Left lung (tissue), 14 donors: Measurements from ENCODE around the gene NFIC. TPM values are rescaled to one million over a fixed set of nuclear protein-coding genes. Genes with fewer than 3 reads are reported as not detected.
A peak's percentile ranks its signal among the peaks of the same experiment; 100 is the strongest.

Experiments
- ATAC-seq: fragments of 200-7000 bp; cut with Tn5 transposase; one replicate; pipeline ENCODE4 v1.9.1; 2020; ENCODE audit warnings: moderate library complexity
- DNase-seq, 4 donors: peaks; one replicate each; pipeline ENCODE4 v3.0.0-alpha.2; 2013 to 2020
- H3K27ac ChIP-seq, 2 donors: fragments of 200-600 bp; sonication (generic) in 1 of 2; one replicate each; pipeline versions ENCODE4 v1.5.0 to v1.8.0; 2020 to 2021
- H3K27me3 ChIP-seq, 2 donors: fragments of 200-600 bp; sonication (generic) in 1 of 2; one replicate each; pipeline versions ENCODE4 v1.5.0 to v1.8.0; 2020 to 2021
- H3K36me3 ChIP-seq, 2 donors: fragments of 200-600 bp; sonication (generic) in 1 of 2; one replicate each; pipeline versions ENCODE4 v1.5.0 to v1.8.0; 2020 to 2021
- H3K4me1 ChIP-seq, 2 donors: fragments of 200-600 bp; one replicate each; pipeline ENCODE4 v1.8.0; 2021
- H3K4me3 ChIP-seq, 2 donors: fragments of 200-600 bp; sonication (generic) in 1 of 2; one replicate each; pipeline versions ENCODE4 v1.5.0 to v1.8.0; 2020 to 2021; ENCODE audit warnings: mild to moderate bottlenecking in 1 of 2
- H3K9me3 ChIP-seq, 2 donors: fragments of 200-600 bp; sonication (generic) in 1 of 2; one replicate each; pipeline versions ENCODE4 v1.5.0 to v1.8.0; 2020 to 2021
- intact Hi-C, 2 donors: fragments of 100-400 bp; cut with DNase I; formaldehyde crosslinking; loops; one replicate each; pipeline versions ENCODE4 v1.11.2 to v1.14.2; 2022
- long read RNA-seq, 12 donors: library from polyadenylated mRNA in 2 of 12; unstranded in 2 of 12; transcript quantifications; one replicate each; pipeline ENCODE4 v2.0.0 and lab custom pipeline, GENCODE V29; 2019 to 2026
- polyA plus RNA-seq, 6 donors: library from polyadenylated mRNA; unstranded; fragments of 120-200 nt; gene quantifications; one replicate each; pipeline ENCODE4 v1.2.1, GENCODE V29; 2013; ENCODE audit not compliant: insufficient read length in 6 of 6
- total RNA-seq, 2 donors: library from RNA; stranded (reverse); fragmentation: NEBNext Ultra II Directional; extraction: Animal tissue kit (Norgen Biotek cat#: 25700); gene quantifications; one replicate each; pipeline ENCODE4 v1.2.1, GENCODE V29; 2021
- TF ChIP-seq, protein P1 (sequence below), 2 donors: fragments of 200-600 bp; sonication (generic) in 1 of 2; IDR thresholded peaks; one replicate each; pipeline versions ENCODE4 v1.5.0 to v1.8.0; 2021; ENCODE audit warnings: antibody characterized with exemption in 2 of 2
- donor health status: DM: no; HTN: yes; CAD: no.
- donor health status: DM: no; HTN: no; CAD: no.

Gene NFIC
- total RNA-seq (100 to 1,000 TPM; 138 to 163 TPM), polyA plus RNA-seq (10 to 100 TPM; 37.2 to 64.0 (median 51.5) TPM)
- long read RNA-seq, donor 1, partial matches to known transcripts: 0 of 8 reads
- long read RNA-seq, donor 1, other reads (novel, unspliced or antisense): 0 of 8 reads
- long read RNA-seq, donor 2, partial matches to known transcripts: 0 of 10 reads
- long read RNA-seq, donor 2, other reads (novel, unspliced or antisense): 0 of 10 reads
- long read RNA-seq, donor 3, partial matches to known transcripts: 0 of 3 reads
- long read RNA-seq, donor 3, other reads (novel, unspliced or antisense): 0 of 3 reads
- long read RNA-seq, donor 4, transcript NFIC-210 (10 exons, 1,558 nt): major isoform, 41 of 111 reads
- long read RNA-seq, donor 4, transcript NFIC-202 (10 exons, 1,755 nt): minor isoform, 18 of 111 reads
- long read RNA-seq, donor 4, transcript NFIC-201 (9 exons, 1,573 nt): minor isoform, 19 of 111 reads
- long read RNA-seq, donor 4, transcript NFIC-203 (11 exons, 1,716 nt): minor isoform, 7 of 111 reads
- long read RNA-seq, donor 4, partial matches to known transcripts: 1 of 111 reads
- long read RNA-seq, donor 4, other reads (novel, unspliced or antisense): 25 of 111 reads
- long read RNA-seq, donor 5, partial matches to known transcripts: 5 of 12 reads
- long read RNA-seq, donor 5, other reads (novel, unspliced or antisense): 0 of 12 reads
- long read RNA-seq, donor 6, full-length matches to known transcripts: 5 of 5 reads
- long read RNA-seq, donor 6, partial matches to known transcripts: 0 of 5 reads
- long read RNA-seq, donor 6, other reads (novel, unspliced or antisense): 0 of 5 reads
- long read RNA-seq, donor 7, partial matches to known transcripts: 0 of 1 reads
- long read RNA-seq, donor 7, other reads (novel, unspliced or antisense): 0 of 1 reads
- long read RNA-seq, donor 8, transcript NFIC-202 (10 exons, 1,755 nt): major isoform, 12 of 31 reads
- long read RNA-seq, donor 8, transcript NFIC-210 (10 exons, 1,558 nt): minor isoform, 7 of 31 reads
- long read RNA-seq, donor 8, partial matches to known transcripts: 10 of 31 reads
- long read RNA-seq, donor 8, other reads (novel, unspliced or antisense): 0 of 31 reads
- long read RNA-seq, donor 9: 0 reads
- long read RNA-seq, donor 10, full-length matches to known transcripts: 88 of 116 reads
- long read RNA-seq, donor 10, partial matches to known transcripts: 7 of 116 reads
- long read RNA-seq, donor 10, other reads (novel, unspliced or antisense): 21 of 116 reads
- long read RNA-seq, donor 11: 0 reads
- long read RNA-seq, donor 12, transcript NFIC-202 (10 exons, 1,755 nt): major isoform, 7 of 20 reads
- long read RNA-seq, donor 12, partial matches to known transcripts: 0 of 20 reads
- long read RNA-seq, donor 12, other reads (novel, unspliced or antisense): 10 of 20 reads

DNA sequence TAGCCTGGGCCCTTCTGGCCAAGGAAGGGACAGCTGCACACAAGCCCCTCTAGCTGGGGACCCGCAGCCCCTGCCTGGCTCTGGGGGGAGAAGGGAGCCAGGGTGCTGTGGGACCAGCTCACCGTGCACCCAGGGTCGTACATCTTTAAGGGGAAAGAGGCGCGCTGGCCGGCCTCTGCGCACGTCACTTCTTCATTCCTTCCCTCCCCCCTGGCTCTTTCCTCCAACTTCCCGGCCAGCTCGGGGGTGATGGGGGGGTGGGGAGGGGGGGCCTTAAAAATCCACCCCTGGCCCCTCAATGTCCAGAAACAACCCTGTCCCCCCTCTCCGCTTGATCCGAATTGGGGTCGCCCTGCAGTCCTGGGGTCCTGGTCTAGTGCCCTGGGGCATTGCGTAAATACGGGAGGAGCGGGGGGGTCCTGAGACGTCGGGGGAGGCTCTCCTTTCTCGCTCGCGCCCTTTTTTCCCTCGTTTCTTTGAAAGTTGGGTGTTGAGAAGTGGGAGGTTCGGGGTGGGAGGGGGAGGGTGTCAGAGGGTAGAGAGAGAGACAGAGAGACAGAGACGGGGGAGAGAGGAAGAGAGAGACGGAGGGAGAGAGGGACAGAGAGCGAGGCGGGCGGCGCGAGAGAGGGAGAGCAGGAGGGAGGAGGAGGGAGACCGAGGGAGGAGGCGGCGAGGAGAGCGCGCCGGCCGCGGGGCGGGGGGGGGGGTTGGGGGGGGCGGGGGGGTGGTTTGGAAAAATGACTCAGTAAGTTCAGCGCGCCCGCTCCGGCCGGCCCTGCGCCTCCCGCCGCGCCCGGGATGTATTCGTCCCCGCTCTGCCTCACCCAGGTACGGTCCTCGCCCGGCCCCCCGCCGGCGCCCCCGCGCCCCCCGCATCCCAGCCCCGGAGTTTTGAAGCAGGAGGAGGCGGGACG, at the start of gene NFIC:
NFIC (plus strand) TSS at position 748 of the 917 bp plus-strand sequence; CDS start at position 802, 54 bp downstream.
- intact Hi-C loops: no loop called here
- H3K36me3 ChIP-seq: no peaks in the 10 kb centered on the region
- H3K9me3 ChIP-seq: no peaks in the 10 kb centered on the region
- H3K4me3 ChIP-seq: peak within 1 kb of the TSS; percentile 82 to 94
- TF ChIP-seq, protein P1, sequence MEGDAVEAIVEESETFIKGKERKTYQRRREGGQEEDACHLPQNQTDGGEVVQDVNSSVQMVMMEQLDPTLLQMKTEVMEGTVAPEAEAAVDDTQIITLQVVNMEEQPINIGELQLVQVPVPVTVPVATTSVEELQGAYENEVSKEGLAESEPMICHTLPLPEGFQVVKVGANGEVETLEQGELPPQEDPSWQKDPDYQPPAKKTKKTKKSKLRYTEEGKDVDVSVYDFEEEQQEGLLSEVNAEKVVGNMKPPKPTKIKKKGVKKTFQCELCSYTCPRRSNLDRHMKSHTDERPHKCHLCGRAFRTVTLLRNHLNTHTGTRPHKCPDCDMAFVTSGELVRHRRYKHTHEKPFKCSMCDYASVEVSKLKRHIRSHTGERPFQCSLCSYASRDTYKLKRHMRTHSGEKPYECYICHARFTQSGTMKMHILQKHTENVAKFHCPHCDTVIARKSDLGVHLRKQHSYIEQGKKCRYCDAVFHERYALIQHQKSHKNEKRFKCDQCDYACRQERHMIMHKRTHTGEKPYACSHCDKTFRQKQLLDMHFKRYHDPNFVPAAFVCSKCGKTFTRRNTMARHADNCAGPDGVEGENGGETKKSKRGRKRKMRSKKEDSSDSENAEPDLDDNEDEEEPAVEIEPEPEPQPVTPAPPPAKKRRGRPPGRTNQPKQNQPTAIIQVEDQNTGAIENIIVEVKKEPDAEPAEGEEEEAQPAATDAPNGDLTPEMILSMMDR (IDR thresholded peaks at IDR 0.05): no peak
- DNase-seq (peak; percentile 83 to 92 (median 84)), ATAC-seq (peak; percentile 69)
- H3K4me1 ChIP-seq: peaks cover 32 to 75% of the 10 kb centered on the region in 2 donors
- H3K27me3 ChIP-seq: no peaks in the 10 kb centered on the region
- H3K27ac ChIP-seq: peak within 1 kb of the TSS; percentile 90 to 92

DNA sequence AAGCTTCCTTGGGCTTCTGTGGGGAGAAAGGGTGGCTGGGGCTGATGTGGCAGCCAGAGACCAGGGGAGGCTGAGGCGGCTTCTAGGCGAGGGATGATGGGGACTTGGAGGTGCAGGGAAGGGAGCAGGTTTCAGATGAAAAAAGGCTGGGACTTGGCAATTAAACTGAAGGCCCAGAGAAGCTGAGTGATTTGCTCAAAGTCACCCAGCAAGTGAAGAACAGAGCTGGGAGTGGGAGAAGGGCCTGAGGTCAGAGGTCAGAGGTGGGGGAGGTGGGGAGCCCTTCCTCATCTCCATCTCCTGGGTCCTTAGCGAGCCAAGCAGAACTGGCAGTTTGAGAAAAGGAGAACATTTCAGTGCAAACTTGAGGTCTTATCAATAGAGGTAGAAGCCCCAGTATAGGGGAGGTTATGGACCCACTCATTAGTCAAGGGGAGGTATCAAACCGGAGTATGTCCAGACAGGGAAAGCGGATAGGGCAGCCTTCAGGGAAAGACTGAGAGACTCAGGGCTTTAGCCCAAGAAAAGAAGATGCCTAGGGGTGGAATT, 49.6 kb upstream of the NFIC start:
- no peak overlapping the region for H3K4me3 ChIP-seq

DNA sequence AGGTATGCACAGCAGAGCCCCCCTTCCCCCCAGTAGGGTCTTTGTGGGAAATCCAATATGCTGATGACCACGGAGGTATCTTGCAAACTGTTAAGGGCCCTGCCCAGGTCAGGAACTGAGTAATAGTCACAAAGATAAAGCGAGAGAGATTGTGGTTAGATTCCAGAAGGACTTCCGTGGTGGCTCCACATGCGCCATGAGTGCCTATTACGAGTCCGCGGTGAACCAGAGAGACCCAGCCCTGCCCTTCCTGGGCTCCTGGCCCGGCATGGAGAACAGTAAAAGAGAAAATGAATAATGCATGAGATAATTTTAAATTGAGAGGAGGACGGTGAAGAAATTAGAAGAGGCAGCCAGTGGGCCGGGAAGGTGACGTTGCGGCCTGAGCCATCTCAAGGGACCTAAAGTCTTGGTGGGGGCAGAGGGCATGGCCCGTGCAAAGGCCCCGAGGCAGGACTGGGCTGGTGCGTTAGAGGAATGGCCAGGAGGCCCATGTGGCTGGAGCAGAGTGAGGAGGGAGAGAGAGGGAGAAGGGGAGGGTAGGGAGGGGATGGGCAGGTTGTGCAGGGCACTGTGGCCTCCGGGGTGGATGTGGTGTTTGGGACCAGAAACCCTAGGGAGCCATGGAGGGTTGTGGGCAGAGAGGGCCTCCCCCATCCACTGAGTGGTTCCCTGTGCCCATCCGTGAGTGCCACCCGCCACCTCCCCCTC, 46.6 kb upstream of the NFIC start:
- H3K9me3 ChIP-seq: no peaks in the 10 kb centered on the region
- ATAC-seq (no peak), DNase-seq (peak in 1 of 4 donors; percentile 35)
- H3K4me1 ChIP-seq: no peaks in the 10 kb centered on the region
- intact Hi-C loops: loop anchor here in 1 of 2 donors (10.0 kb wide), 1 partner anchor 155 kb away; no protein-coding TSS in a partner anchor
- no peak overlapping the region for H3K27ac ChIP-seq
- H3K4me3 ChIP-seq: no peak overlapping the region
- H3K27me3 ChIP-seq: peaks cover 0 to 58% of the 10 kb centered on the region in 2 donors
- H3K36me3 ChIP-seq: no peaks in the 10 kb centered on the region
- TF ChIP-seq, protein P1 (IDR thresholded peaks at IDR 0.05): no peak

More for the DNA sequence above, 49.6 kb upstream of the NFIC start:
- DNase-seq (no peak), ATAC-seq (no peak)
- H3K4me1 ChIP-seq: no peaks in the 10 kb centered on the region
- no peaks in the 10 kb centered on the region for H3K9me3 ChIP-seq
- TF ChIP-seq, protein P1 (IDR thresholded peaks at IDR 0.05): no peak
- no peak overlapping the region for H3K27ac ChIP-seq
- peaks cover 0 to 88% of the 10 kb centered on the region in 2 donors for H3K27me3 ChIP-seq
- intact Hi-C loops: loop anchor here in 1 of 2 donors (10.0 kb wide), 1 partner anchor 158 kb away; no protein-coding TSS in a partner anchor
- H3K36me3 ChIP-seq: no peaks in the 10 kb centered on the region
